ENCODE data around the gene PADI3. TPM values are rescaled to one million over a fixed set of nuclear protein-coding genes. Genes with fewer than 3 reads are reported as not detected.

The PADI3 gene
- total RNA-seq, 4 donors from 2014 or later = not detected

DNA sequence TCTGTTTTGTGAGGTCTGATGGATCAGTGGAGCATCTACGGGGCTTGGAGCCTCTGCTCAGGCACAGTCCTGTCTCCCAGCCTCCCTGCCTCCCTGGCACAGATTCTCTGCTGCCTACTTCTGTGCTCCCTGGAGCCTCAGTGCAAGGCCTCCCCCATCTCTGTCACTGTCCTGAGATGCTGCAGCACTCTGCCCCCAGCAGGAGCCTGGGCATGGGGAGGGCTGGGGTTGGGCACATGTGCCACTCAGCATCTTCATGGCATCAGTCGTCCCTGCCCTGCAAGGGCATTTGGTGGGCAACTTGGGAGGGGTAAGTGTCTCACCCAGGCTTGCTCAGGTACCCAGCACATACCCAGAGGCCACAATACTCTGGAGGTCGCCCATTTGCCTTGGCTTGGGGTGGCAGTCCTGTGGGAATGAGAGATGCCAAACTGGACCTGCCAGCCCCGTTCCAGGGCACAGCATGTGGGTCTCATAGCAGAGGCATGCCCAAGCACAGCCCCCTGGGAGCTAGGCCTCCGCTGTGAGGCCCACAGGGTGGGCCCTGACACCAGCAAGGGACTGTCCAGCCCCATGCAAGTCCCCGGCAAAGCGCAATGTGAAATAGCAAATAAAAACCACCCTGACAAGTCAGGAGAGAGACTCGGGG, 28.7 kb downstream of the PADI3 start:
- ATAC-seq (ENCODE audit: low FRiP score) (no peak), DNase-seq (ENCODE audit: low spot score) (no peak)
- TF ChIP-seq, protein P1, sequence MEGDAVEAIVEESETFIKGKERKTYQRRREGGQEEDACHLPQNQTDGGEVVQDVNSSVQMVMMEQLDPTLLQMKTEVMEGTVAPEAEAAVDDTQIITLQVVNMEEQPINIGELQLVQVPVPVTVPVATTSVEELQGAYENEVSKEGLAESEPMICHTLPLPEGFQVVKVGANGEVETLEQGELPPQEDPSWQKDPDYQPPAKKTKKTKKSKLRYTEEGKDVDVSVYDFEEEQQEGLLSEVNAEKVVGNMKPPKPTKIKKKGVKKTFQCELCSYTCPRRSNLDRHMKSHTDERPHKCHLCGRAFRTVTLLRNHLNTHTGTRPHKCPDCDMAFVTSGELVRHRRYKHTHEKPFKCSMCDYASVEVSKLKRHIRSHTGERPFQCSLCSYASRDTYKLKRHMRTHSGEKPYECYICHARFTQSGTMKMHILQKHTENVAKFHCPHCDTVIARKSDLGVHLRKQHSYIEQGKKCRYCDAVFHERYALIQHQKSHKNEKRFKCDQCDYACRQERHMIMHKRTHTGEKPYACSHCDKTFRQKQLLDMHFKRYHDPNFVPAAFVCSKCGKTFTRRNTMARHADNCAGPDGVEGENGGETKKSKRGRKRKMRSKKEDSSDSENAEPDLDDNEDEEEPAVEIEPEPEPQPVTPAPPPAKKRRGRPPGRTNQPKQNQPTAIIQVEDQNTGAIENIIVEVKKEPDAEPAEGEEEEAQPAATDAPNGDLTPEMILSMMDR (IDR thresholded peaks at IDR 0.05) = no peak

DNA sequence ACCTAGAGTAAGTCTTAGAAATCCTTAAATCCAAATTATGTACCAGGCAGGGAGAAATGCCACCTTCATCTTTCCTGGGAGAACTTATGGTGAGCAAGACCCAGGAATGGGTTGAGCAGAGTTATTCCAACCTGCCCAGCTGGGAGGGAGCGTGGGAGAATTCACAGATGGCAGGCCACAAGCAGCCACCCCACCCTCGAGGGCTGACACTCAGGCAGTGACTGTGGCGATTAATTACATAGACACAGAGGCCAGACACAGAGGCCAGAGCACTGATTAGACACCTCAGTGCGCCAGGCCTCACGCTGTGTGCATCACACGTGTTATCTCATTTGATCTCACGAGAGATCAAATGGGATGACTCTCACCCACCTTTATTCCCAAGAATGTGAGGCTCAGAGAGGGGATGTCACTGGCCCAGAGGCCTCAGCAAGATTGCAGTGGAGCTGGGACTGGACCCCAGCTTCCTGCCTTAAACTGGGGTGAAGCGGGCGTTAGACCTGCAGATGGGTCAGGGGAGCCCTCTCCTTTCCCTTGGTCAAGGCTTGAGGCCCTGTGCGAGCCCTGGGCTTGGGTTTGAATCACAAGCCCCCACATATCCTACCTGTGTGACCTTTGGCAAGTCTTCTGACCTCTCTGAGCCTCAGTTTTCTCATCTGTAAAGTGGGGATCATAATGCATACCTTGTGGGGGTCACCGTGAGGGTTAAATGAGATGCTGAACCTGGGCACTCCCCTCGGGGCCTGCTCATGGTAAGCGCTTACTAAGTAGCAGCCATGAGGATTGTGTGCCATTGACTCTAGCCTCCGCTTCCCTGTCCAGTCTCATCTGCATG, 30.3 kb downstream of the PADI3 start:
- DNase-seq (ENCODE audit: low spot score) (no peak), ATAC-seq (ENCODE audit: low FRiP score) (no peak)
- TF ChIP-seq, protein P1 (IDR thresholded peaks at IDR 0.05) = no peak

DNA sequence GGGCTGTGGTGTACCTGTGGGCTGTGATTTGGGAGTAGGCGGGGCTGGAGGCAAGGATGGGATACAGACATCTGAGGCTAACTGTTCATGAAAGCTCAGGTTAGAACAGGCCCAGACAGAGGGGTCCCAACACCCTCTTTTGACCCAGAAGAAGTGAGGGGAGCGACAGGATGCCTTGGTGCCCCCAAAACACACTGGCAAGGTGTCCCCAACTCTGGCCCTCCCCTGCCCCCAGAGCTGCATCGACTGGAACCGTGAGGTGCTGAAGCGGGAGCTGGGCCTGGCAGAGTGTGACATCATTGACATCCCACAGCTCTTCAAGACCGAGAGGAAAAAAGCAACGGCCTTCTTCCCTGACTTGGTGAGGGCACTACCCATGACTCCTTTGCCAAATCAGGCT, 31.5 kb downstream of the PADI3 start:
- TF ChIP-seq, protein P1 (IDR thresholded peaks at IDR 0.05) = no peak
- DNase-seq (ENCODE audit: low spot score) = no peak
- ATAC-seq (ENCODE audit: low FRiP score) = no peak

DNA sequence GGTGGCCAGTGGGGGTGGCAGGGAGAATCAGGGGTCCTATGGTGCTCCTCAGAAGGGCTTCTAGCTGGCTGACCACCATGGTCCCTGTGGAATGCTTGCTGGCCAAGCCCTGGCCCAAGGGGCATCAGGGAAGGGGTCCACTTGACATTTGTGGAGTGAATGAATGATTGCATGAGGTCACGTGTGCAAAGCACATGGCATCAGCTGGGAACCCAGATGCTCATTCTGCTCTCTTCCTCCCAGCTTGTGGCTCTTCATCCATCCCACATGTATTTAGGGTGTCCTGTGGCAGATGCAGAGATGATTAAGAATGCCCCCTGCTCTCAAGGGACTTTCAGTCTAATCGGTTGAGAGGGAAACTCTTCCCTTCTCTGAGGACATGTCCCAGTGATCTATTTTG, 32.0 kb downstream of the PADI3 start:
- ATAC-seq (ENCODE audit: low FRiP score) = no peak
- DNase-seq (ENCODE audit: low spot score) = no peak
- TF ChIP-seq, protein P1 (IDR thresholded peaks at IDR 0.05) = no peak

GRCh38 chr1:17281775-17282181, 32.9 kb downstream of the PADI3 start:
- DNase-seq (ENCODE audit: low spot score) (no peak), ATAC-seq (ENCODE audit: low FRiP score) (no peak)
- TF ChIP-seq, protein P1 (IDR thresholded peaks at IDR 0.05) = no peak

DNA sequence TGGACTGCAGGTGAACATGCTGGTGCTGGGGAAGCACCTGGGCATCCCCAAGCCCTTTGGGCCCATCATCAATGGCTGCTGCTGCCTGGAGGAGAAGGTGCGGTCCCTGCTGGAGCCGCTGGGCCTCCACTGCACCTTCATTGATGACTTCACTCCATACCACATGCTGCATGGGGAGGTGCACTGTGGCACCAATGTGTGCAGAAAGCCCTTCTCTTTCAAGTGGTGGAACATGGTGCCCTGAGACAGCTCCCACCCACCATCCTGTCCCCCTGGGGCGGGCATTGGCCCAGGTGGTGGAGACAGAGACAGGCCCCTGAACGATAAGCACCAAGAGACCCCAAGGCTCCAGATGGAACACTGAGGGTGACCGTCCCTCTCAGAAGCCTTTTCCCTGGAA, 33.9 kb downstream of the PADI3 start:
- TF ChIP-seq, protein P1 (IDR thresholded peaks at IDR 0.05) = no peak
- DNase-seq (ENCODE audit: low spot score) (no peak), ATAC-seq (ENCODE audit: low FRiP score) (no peak)

DNA sequence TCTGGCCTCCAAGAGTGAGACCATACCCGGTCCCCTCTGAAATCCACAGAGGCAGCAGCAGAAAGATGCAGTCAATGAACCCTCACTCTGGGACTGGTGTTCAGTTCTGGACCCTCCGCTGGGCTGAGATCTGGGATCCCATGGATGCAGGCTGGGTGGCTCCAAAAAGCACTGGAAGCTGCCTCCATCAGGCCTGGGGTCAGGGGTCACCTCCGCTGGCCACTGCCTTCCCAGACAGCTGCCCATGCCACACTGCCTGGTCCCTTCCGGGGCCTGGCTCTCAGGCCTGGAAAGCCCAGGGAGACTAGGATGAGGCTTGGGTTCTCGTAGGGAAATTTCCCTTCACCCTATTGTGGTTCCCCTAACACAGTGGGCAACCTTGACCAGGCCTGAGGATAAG, 37.7 kb downstream of the PADI3 start:
- DNase-seq (ENCODE audit: low spot score) (no peak), ATAC-seq (ENCODE audit: low FRiP score) (no peak)
- TF ChIP-seq, protein P1 (IDR thresholded peaks at IDR 0.05) = no peak
